Natural killer cell (primary cell): ENCODE data around the gene VPS13D. TPM values are rescaled to one million over a fixed set of nuclear protein-coding genes. Genes with fewer than 3 reads are reported as not detected.

Experiments used
- ATAC-seq, 3 donors: fragments of 150-1000 bp in 2 of 3; fragments of 200-7000 bp in 1 of 3; cut with Tn5 transposase; 1 replicate in 1 of 3; 2 replicates in 2 of 3; pipeline ENCODE4 v1.10.0; 2021; ENCODE audit warnings: mild to moderate bottlenecking in 2 of 3, moderate library complexity in 2 of 3
- DNase-seq, 2 donors: peaks; one replicate each; pipeline versions ENCODE4 v3.0.0 to v3.0.0-alpha.2; 2013 to 2021; ENCODE audit warnings: mixed read lengths in 1 of 2
- H3K27ac ChIP-seq: one replicate; pipeline ENCODE4 v1.5.1; 2013; ENCODE audit warnings: mild to moderate bottlenecking, low read length
- H3K27me3 ChIP-seq: one replicate; pipeline ENCODE4 v1.6.1; 2013; ENCODE audit warnings: low read length; ENCODE audit not compliant: control insufficient read depth, insufficient read depth
- H3K36me3 ChIP-seq: one replicate; pipeline ENCODE4 v1.6.1; 2013; ENCODE audit warnings: low read length; ENCODE audit not compliant: control insufficient read depth, insufficient read depth
- H3K4me1 ChIP-seq: one replicate; pipeline ENCODE4 v1.6.1; 2013; ENCODE audit warnings: low read length; ENCODE audit not compliant: control insufficient read depth, insufficient read depth
- H3K4me3 ChIP-seq: one replicate; pipeline ENCODE4 v1.5.1; 2013; ENCODE audit warnings: low read length
- H3K9me3 ChIP-seq: one replicate; pipeline ENCODE4 v1.6.1; 2013; ENCODE audit warnings: low read length; ENCODE audit not compliant: control insufficient read depth, insufficient read depth
- H3K27ac Mint-ChIP-seq, 2 donors: one replicate each; pipeline ENCODE4 v1.8.0; 2022; ENCODE audit warnings: mild to moderate bottlenecking in 2 of 2, mixed read lengths in 2 of 2, moderate library complexity in 1 of 2
- H3K27me3 Mint-ChIP-seq, 2 donors: one replicate each; pipeline ENCODE4 v1.8.0; 2022; ENCODE audit warnings: low read depth in 2 of 2, mixed read lengths in 2 of 2
- H3K36me3 Mint-ChIP-seq: one replicate; pipeline ENCODE4 v1.8.0; 2022; ENCODE audit warnings: mixed read lengths
- H3K4me1 Mint-ChIP-seq, 2 donors: one replicate each; pipeline ENCODE4 v1.8.0; 2022; ENCODE audit warnings: mixed read lengths in 2 of 2
- H3K4me3 Mint-ChIP-seq: one replicate; pipeline ENCODE4 v1.8.0; 2022; ENCODE audit warnings: mild to moderate bottlenecking, moderate library complexity, mixed read lengths
- H3K9me3 Mint-ChIP-seq, 2 donors: one replicate each; pipeline ENCODE4 v1.8.0; 2022; ENCODE audit warnings: mixed read lengths in 2 of 2
- CTCF ChIP-seq: fragments of 200-600 bp; IDR thresholded peaks from one replicate; pipeline ENCODE4 v1.8.0; 2022; ENCODE audit warnings: antibody characterized with exemption
- WGBS: methylation state at CpG from one replicate; pipeline ENCODE4 v1.1.7; 2013; ENCODE audit warnings: missing lambda C conversion rate; ENCODE audit not compliant: insufficient coverage; 5-methylcytosine and 5-hydroxymethylcytosine counted together
- intact Hi-C: fragments of 100-400 bp; cut with micrococcal nuclease; formaldehyde crosslinking; loops from one replicate; pipeline ENCODE4 v1.14.2; 2022
- total RNA-seq, 4 donors: library from RNA; stranded (reverse); fragments of 120-200 nt in 1 of 4; gene quantifications; one replicate each; pipeline versions ENCODE4 v1.2.3 to v1.2.4, GENCODE V29; 2013 to 2022

The VPS13D gene
- total RNA-seq, 3 donors from 2014 or later (not counting 1 experiment from before 2014, with no cell fraction given): 66.3 to 94.0 (median 81.7) TPM

- ATAC-seq (no peak), DNase-seq (no peak)
- no peak overlapping the region for H3K27ac Mint-ChIP-seq
- Histone ChIP-seq H3K27me3 (no peaks in the 10 kb centered on the region), H3K4me1 (no peaks in the 10 kb centered on the region), H3K27ac (no peak overlapping the region), H3K4me3 (no peak overlapping the region), H3K9me3 (no peaks in the 10 kb centered on the region), H3K36me3 (peaks cover 13% of the 10 kb centered on the region)
- TF ChIP-seq CTCF: no peak
- H3K4me1 Mint-ChIP-seq: peaks cover 0 to 5% of the 10 kb centered on the region in 2 donors
- intact Hi-C loops: no loop called here
- H3K27me3 Mint-ChIP-seq: no peaks in the 10 kb centered on the region
- no peaks in the 10 kb centered on the region for H3K36me3 Mint-ChIP-seq
- 89% methylated on average over 9 of the region's 9 CpGs for WGBS
- no peak overlapping the region for H3K4me3 Mint-ChIP-seq
- no peaks in the 10 kb centered on the region for H3K9me3 Mint-ChIP-seq
Observed at GRCh38 chr1:12496154-12496961, 266.5 kb downstream of the VPS13D start.

- H3K9me3 Mint-ChIP-seq: no peaks in the 10 kb centered on the region
Observed at GRCh38 chr1:12499539-12500240, 269.9 kb downstream of the VPS13D start.

GRCh38 chr1:12501661-12502060, 271.8 kb downstream of the VPS13D start:
- no peak for TF ChIP-seq CTCF
- Mint-ChIP-seq H3K4me3 (no peak overlapping the region), H3K4me1 (peaks cover 11% of the 10 kb centered on the region in 2 donors), H3K27ac (peak overlapping the region in 1 of 2 donors; percentile 38), H3K27me3 (no peaks in the 10 kb centered on the region), H3K36me3 (no peaks in the 10 kb centered on the region), H3K9me3 (no peaks in the 10 kb centered on the region)
- DNase-seq (no peak), ATAC-seq (no peak)
- 98% methylated on average over 8 of the region's 9 CpGs for WGBS
- H3K36me3 ChIP-seq: peaks cover 24% of the 10 kb centered on the region
- no peak overlapping the region for H3K4me3 ChIP-seq
- intact Hi-C loops: no loop called here
- H3K4me1 ChIP-seq: no peaks in the 10 kb centered on the region
- no peak overlapping the region for H3K27ac ChIP-seq
- H3K9me3 ChIP-seq: no peaks in the 10 kb centered on the region
- H3K27me3 ChIP-seq: no peaks in the 10 kb centered on the region

More at GRCh38 chr1:12499539-12500240, 269.9 kb downstream of the VPS13D start:
- no peak for TF ChIP-seq CTCF
- no peak overlapping the region for H3K27ac Mint-ChIP-seq
- Histone ChIP-seq H3K27ac (no peak overlapping the region), H3K4me3 (no peak overlapping the region), H3K9me3 (no peaks in the 10 kb centered on the region), H3K4me1 (no peaks in the 10 kb centered on the region), H3K27me3 (no peaks in the 10 kb centered on the region), H3K36me3 (peaks cover 18% of the 10 kb centered on the region)
- ATAC-seq (no peak), DNase-seq (no peak)
- H3K27me3 Mint-ChIP-seq: no peaks in the 10 kb centered on the region
- no peaks in the 10 kb centered on the region for H3K36me3 Mint-ChIP-seq
- no peak overlapping the region for H3K4me3 Mint-ChIP-seq
- 96% methylated on average over 9 of the region's 13 CpGs for WGBS
- peaks cover 11% of the 10 kb centered on the region in 2 donors for H3K4me1 Mint-ChIP-seq
- intact Hi-C loops: no loop called here
